Mesenchymal stem cell (in vitro differentiated cells and primary cell): Measurements from ENCODE around the gene CHCHD3.
A peak's percentile ranks its signal among the peaks of the same experiment; 100 is the strongest.

Experiments used
- DNase-seq: peaks from one replicate; pipeline ENCODE4 v3.0.0-alpha.2; 2013
- H2AFZ ChIP-seq: one replicate; pipeline ENCODE4 v1.6.1; 2013; ENCODE audit warnings: low read depth, mild to moderate bottlenecking, control low read depth, inconsistent platforms, low read length, moderate library complexity
- H2AK5ac ChIP-seq: 2 replicates; pipeline ENCODE4 v1.6.1; 2013; ENCODE audit warnings: low read length, moderate library complexity, mild to moderate bottlenecking, inconsistent platforms; ENCODE audit not compliant: severe bottlenecking
- H2BK120ac ChIP-seq: one replicate; pipeline ENCODE4 v1.6.1; 2013; ENCODE audit warnings: low read depth, mild to moderate bottlenecking, inconsistent platforms, low read length, moderate library complexity
- H2BK12ac ChIP-seq, 2 experiments: one replicate each; pipeline ENCODE4 v1.6.1; 2013; ENCODE audit warnings: inconsistent platforms in 2 of 2, low read length in 2 of 2, mild to moderate bottlenecking in 2 of 2, moderate library complexity in 2 of 2, control low read depth in 1 of 2
- H2BK15ac ChIP-seq: one replicate; pipeline ENCODE4 v1.6.1; 2013; ENCODE audit warnings: mild to moderate bottlenecking, low read depth, inconsistent platforms; ENCODE audit not compliant: poor library complexity, severe bottlenecking
- H2BK5ac ChIP-seq: 2 replicates; pipeline ENCODE4 v1.6.1; 2013; ENCODE audit warnings: low read depth, mild to moderate bottlenecking, low read length, control low read depth, inconsistent platforms; ENCODE audit not compliant: poor library complexity, severe bottlenecking
- H3K14ac ChIP-seq, 2 experiments: one replicate each; pipeline ENCODE4 v1.6.1; 2013; ENCODE audit warnings: inconsistent platforms in 2 of 2, low read length in 2 of 2, control low read depth in 1 of 2, mild to moderate bottlenecking in 1 of 2, moderate library complexity in 1 of 2
- H3K18ac ChIP-seq, 2 experiments: one replicate each; pipeline ENCODE4 v1.6.1; 2013; ENCODE audit warnings: inconsistent platforms in 2 of 2, low read length in 2 of 2, control low read depth in 1 of 2, low read depth in 1 of 2, mild to moderate bottlenecking in 1 of 2
- H3K23ac ChIP-seq, 2 experiments: one replicate each; pipeline ENCODE4 v1.6.1; 2013; ENCODE audit warnings: inconsistent platforms in 2 of 2, low read length in 2 of 2, mild to moderate bottlenecking in 2 of 2, moderate library complexity in 2 of 2, control low read depth in 1 of 2
- H3K27ac ChIP-seq: 2 replicates; pipeline ENCODE4 v1.5.1; 2013; ENCODE audit warnings: mild to moderate bottlenecking, moderate library complexity, low read length, control low read depth, inconsistent platforms; ENCODE audit not compliant: poor library complexity, severe bottlenecking
- H3K27me3 ChIP-seq, 2 experiments: 2 replicates each; pipeline versions ENCODE4 v1.6.1 to v1.7.0; 2013; ENCODE audit warnings: low read length in 2 of 2, mild to moderate bottlenecking in 2 of 2, moderate library complexity in 2 of 2, control low read depth in 1 of 2, inconsistent platforms in 1 of 2; ENCODE audit not compliant: control insufficient read depth in 1 of 2, insufficient read depth in 1 of 2
- H3K36me3 ChIP-seq, 2 experiments: 2 replicates each; pipeline versions ENCODE4 v1.6.1 to v1.7.0; 2013; ENCODE audit warnings: low read length in 2 of 2, control low read depth in 1 of 2, inconsistent platforms in 1 of 2, low read depth in 1 of 2, mild to moderate bottlenecking in 1 of 2; ENCODE audit not compliant: insufficient read depth in 2 of 2, control insufficient read depth in 1 of 2
- H3K4ac ChIP-seq, 2 experiments: one replicate each; pipeline ENCODE4 v1.6.1; 2013; ENCODE audit warnings: inconsistent platforms in 2 of 2, low read length in 2 of 2, mild to moderate bottlenecking in 2 of 2, moderate library complexity in 2 of 2, control low read depth in 1 of 2, low read depth in 1 of 2
- H3K4me1 ChIP-seq: 2 replicates; pipeline ENCODE4 v1.6.1; 2013; ENCODE audit warnings: low read depth, low read length, control low read depth; ENCODE audit not compliant: control insufficient read depth, insufficient read depth
- H3K4me2 ChIP-seq: 2 replicates; pipeline ENCODE4 v1.6.1; 2013; ENCODE audit warnings: low read length, mild to moderate bottlenecking, inconsistent platforms; ENCODE audit not compliant: poor library complexity, severe bottlenecking
- H3K4me3 ChIP-seq, 2 experiments: 2 replicates each; pipeline versions ENCODE4 v1.5.1 to v1.7.0; 2013; ENCODE audit warnings: low read length in 2 of 2, mild to moderate bottlenecking in 2 of 2, control low read depth in 1 of 2, low read depth in 1 of 2; ENCODE audit not compliant: insufficient read depth in 1 of 2
- H3K79me1 ChIP-seq: replicated peaks from 2 replicates; pipeline ENCODE4 v1.6.1; 2013; ENCODE audit warnings: mild to moderate bottlenecking, control low read depth, low read length, inconsistent platforms; ENCODE audit not compliant: poor library complexity, severe bottlenecking
- H3K9ac ChIP-seq: 2 replicates; pipeline ENCODE4 v1.7.0; 2013; ENCODE audit warnings: mild to moderate bottlenecking, low read length, moderate library complexity
- H3K9me3 ChIP-seq: 2 replicates; pipeline ENCODE4 v1.7.0; 2013; ENCODE audit warnings: mild to moderate bottlenecking, low read length; ENCODE audit not compliant: control insufficient read depth
- H4K8ac ChIP-seq: one replicate; pipeline ENCODE4 v1.6.1; 2013; ENCODE audit warnings: inconsistent platforms, mild to moderate bottlenecking, low read length, moderate library complexity
- H4K91ac ChIP-seq: one replicate; pipeline ENCODE4 v1.6.1; 2013; ENCODE audit warnings: mild to moderate bottlenecking, low read length, inconsistent platforms
- WGBS: methylation state at CpG from one replicate; pipeline ENCODE4 v1.1.7; 2013; ENCODE audit warnings: mixed read lengths; 5-methylcytosine and 5-hydroxymethylcytosine counted together

Gene CHCHD3

DNA sequence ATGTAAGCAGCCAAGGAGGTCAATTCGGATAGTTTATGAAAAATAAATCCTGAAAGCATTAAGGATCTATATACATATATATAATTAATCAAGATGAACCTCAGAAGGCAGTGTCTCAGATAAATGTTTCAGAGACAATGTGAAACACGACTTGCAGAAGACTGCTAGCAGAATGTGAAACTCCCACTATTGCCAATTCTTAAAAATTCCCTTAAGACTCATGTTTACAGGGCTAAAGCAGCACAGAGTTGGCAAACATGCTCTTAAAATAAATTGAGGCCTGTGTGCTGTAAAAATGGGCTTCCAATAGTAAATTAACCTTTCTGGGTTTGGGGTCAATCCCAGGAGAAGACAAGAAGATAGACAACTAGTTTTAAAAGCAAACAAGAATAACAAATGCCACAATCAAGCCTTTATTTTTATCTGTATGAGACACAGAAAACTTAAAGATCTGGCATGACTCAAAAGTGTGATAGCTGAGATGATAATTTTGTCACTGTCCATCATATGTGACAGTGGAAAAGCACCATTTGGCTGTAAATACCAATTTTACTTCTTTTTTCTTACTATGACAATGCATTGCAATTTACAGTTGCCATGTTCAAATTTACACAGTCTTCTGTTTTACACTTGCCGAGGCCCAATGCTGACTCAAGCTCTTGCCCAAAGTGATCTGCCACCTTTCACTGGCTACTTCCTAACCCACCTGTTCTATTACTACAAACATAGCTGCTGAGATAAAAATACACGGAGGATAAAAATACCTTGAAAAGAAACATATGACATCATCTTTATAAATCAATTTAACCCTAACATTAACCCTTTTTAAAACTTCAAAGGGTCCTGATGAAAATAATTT is 78.6 kb downstream of the CHCHD3 start:
- Histone ChIP-seq H4K91ac (no peak overlapping the region), H3K27me3 (no peaks in the 10 kb centered on the region), H3K36me3 (peaks cover 0 to 3% of the 10 kb centered on the region in 2 experiments), H2AFZ (no peak overlapping the region), H2BK12ac (no peak overlapping the region), H3K4me1 (no peaks in the 10 kb centered on the region), H3K23ac (no peak overlapping the region), H4K8ac (no peak overlapping the region), H3K27ac (no peak overlapping the region), H3K4me3 (no peak overlapping the region), H3K4ac (no peak overlapping the region), H3K9ac (no peak overlapping the region), H3K9me3 (no peaks in the 10 kb centered on the region), H3K4me2 (no peak overlapping the region), H2AK5ac (no peak overlapping the region), H2BK5ac (no peak overlapping the region), H3K18ac (no peak overlapping the region), H2BK15ac (no peak overlapping the region), H3K14ac (no peak overlapping the region), H2BK120ac (no peak overlapping the region), H3K79me1 (peaks cover 12% of the 10 kb centered on the region)
- DNase-seq = peak; percentile 33
- 93% methylated on average over 3 of the region's 4 CpGs for WGBS

DNA sequence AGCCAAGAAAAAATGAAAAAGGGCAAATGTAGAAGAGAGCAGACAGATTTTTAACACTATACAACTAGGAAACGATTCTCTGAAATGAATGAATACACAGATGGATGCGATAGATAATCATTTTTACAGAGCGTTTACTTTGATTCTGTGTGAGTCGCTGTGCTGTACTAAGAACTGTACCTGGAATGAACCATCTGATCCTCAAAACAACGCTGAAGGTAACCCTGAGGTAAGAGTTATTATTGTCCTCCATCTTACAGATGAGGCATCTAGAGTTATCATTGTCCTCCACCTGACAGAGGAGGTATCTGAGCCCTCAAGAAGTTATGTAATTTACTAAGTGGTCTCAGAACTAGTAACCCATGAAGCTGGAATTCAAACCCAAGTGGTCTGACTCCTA is 80.2 kb downstream of the CHCHD3 start:
- Histone ChIP-seq H2BK120ac (no peak overlapping the region), H3K9me3 (no peaks in the 10 kb centered on the region), H3K23ac (no peak overlapping the region), H3K4ac (no peak overlapping the region), H3K36me3 (no peaks in the 10 kb centered on the region), H3K79me1 (peaks cover 10% of the 10 kb centered on the region), H3K27ac (no peak overlapping the region), H3K4me3 (no peak overlapping the region), H2BK5ac (no peak overlapping the region), H2AK5ac (no peak overlapping the region), H3K14ac (no peak overlapping the region), H3K4me2 (no peak overlapping the region), H2BK12ac (no peak overlapping the region), H3K9ac (no peak overlapping the region), H4K8ac (no peak overlapping the region), H4K91ac (no peak overlapping the region), H3K4me1 (no peaks in the 10 kb centered on the region), H3K27me3 (no peaks in the 10 kb centered on the region), H2AFZ (no peak overlapping the region), H2BK15ac (no peak overlapping the region), H3K18ac (peak overlapping the region in 1 of 2 experiments; percentile 17)
- DNase-seq = no peak
- 98% methylated on average over 5 of the region's 5 CpGs for WGBS

DNA sequence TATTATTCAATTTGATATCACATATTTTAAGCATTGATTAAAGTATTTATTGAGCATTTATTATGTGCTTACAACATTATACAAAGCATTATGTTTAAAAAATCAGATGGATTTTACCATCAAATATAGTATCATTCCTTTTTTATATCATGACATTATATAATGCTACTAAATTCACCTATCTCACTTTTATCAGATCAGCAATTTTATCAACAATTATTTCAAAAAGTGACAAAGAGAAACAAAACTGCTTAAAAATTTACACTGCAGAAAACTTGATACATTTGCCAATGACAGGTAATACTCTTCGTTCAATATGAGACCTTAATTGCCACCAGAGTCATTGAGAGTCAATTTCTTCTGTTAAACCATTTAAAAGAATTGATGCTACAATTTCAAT is 82.0 kb downstream of the CHCHD3 start:
- H3K9me3 ChIP-seq = no peaks in the 10 kb centered on the region
- no peak overlapping the region for H3K18ac ChIP-seq
- no peaks in the 10 kb centered on the region for H3K36me3 ChIP-seq
- H2BK5ac ChIP-seq = no peak overlapping the region
- H3K4me1 ChIP-seq = peaks cover 4% of the 10 kb centered on the region
- H3K4me2 ChIP-seq = no peak overlapping the region
- H2BK12ac ChIP-seq = no peak overlapping the region
- no peak overlapping the region for H2BK15ac ChIP-seq
- H3K23ac ChIP-seq = no peak overlapping the region
- no peak overlapping the region for H4K8ac ChIP-seq
- DNase-seq = no peak
- H2BK120ac ChIP-seq = no peak overlapping the region
- H3K9ac ChIP-seq = no peak overlapping the region
- no peak overlapping the region for H3K4me3 ChIP-seq
- no peak overlapping the region for H3K27ac ChIP-seq
- no peak overlapping the region for H3K4ac ChIP-seq
- no peak overlapping the region for H4K91ac ChIP-seq
- no peak overlapping the region for H2AK5ac ChIP-seq
- peaks cover 13% of the 10 kb centered on the region for H3K79me1 ChIP-seq
- no peaks in the 10 kb centered on the region for H3K27me3 ChIP-seq
- 100% methylated on average over 1 of the region's 1 CpG for WGBS
- no peak overlapping the region for H2AFZ ChIP-seq
- no peak overlapping the region for H3K14ac ChIP-seq

DNA sequence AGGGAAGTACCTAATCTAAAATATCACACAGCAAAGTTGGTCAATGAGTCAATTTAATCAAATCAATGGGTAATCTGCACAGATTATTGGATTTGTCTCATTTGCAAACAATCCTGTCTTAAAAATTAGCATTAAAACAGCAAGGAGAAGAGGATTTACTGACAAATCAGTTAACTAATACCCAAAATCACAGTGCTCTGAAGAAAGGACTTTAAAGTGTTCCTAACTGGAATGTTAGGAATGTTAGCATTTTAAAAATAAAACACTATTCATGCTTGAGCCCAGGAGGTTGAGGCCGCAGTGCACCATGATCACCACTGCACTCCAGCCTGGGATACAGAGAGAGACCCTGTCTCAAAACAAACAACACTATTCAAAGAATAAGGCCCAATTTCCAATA is 83.1 kb downstream of the CHCHD3 start:
- Histone ChIP-seq H3K9me3 (no peaks in the 10 kb centered on the region), H3K27me3 (no peaks in the 10 kb centered on the region), H3K14ac (no peak overlapping the region), H3K18ac (no peak overlapping the region), H3K9ac (no peak overlapping the region), H3K4me2 (no peak overlapping the region), H3K4ac (no peak overlapping the region), H4K91ac (no peak overlapping the region), H4K8ac (no peak overlapping the region), H2AK5ac (no peak overlapping the region), H3K27ac (peak overlapping the region; percentile 41), H3K4me3 (no peak overlapping the region), H3K79me1 (peaks cover 13% of the 10 kb centered on the region), H3K23ac (no peak overlapping the region), H2BK120ac (no peak overlapping the region), H3K4me1 (peaks cover 4% of the 10 kb centered on the region), H2BK15ac (no peak overlapping the region), H2BK12ac (no peak overlapping the region), H3K36me3 (no peaks in the 10 kb centered on the region), H2BK5ac (no peak overlapping the region), H2AFZ (no peak overlapping the region)
- DNase-seq = no peak
- WGBS = 63% methylated on average over 1 of the region's 1 CpG
